Measurements from ENCODE around the gene NOSTRIN. TPM values are rescaled to one million over a fixed set of nuclear protein-coding genes. Genes with fewer than 3 reads are reported as not detected.

The NOSTRIN gene
- total RNA-seq, 4 donors from 2014 or later, result 24.6 to 118 (median 68.8) TPM

GRCh38 chr2:168767258-168767657, 35.2 kb upstream of the NOSTRIN start:
- TF ChIP-seq, protein P1, sequence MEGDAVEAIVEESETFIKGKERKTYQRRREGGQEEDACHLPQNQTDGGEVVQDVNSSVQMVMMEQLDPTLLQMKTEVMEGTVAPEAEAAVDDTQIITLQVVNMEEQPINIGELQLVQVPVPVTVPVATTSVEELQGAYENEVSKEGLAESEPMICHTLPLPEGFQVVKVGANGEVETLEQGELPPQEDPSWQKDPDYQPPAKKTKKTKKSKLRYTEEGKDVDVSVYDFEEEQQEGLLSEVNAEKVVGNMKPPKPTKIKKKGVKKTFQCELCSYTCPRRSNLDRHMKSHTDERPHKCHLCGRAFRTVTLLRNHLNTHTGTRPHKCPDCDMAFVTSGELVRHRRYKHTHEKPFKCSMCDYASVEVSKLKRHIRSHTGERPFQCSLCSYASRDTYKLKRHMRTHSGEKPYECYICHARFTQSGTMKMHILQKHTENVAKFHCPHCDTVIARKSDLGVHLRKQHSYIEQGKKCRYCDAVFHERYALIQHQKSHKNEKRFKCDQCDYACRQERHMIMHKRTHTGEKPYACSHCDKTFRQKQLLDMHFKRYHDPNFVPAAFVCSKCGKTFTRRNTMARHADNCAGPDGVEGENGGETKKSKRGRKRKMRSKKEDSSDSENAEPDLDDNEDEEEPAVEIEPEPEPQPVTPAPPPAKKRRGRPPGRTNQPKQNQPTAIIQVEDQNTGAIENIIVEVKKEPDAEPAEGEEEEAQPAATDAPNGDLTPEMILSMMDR (IDR thresholded peaks at IDR 0.05; ENCODE audit: low read depth), result no peak

- TF ChIP-seq, protein P1 (IDR thresholded peaks at IDR 0.05; ENCODE audit: low read depth), result no peak
Measured at GRCh38 chr2:168770796-168771195, 31.6 kb upstream of the NOSTRIN start.

DNA sequence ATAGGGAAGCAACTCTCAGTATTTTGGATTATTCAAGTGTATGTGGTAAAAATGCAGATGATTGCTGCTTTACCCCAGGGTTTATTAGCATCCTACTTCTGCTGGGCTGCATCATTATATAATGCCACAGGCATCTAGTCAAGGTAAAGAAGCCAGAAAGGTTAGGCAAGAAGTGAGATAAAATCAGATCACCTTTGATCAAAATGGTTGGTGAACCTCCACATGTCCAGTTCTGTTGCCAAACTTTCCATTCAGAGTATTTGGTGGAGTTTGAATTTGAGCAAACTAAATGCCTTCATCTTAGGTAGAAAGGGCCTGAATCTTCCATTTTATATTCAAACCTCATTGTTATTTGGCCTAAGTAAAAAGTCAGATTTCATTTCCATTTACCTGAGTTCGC, 29.7 kb upstream of the NOSTRIN start:
- TF ChIP-seq, protein P1 (IDR thresholded peaks at IDR 0.05; ENCODE audit: low read depth), result no peak

- TF ChIP-seq, protein P1 (IDR thresholded peaks at IDR 0.05; ENCODE audit: low read depth), result no peak
Measured at GRCh38 chr2:168773128-168773527, 29.3 kb upstream of the NOSTRIN start.

DNA sequence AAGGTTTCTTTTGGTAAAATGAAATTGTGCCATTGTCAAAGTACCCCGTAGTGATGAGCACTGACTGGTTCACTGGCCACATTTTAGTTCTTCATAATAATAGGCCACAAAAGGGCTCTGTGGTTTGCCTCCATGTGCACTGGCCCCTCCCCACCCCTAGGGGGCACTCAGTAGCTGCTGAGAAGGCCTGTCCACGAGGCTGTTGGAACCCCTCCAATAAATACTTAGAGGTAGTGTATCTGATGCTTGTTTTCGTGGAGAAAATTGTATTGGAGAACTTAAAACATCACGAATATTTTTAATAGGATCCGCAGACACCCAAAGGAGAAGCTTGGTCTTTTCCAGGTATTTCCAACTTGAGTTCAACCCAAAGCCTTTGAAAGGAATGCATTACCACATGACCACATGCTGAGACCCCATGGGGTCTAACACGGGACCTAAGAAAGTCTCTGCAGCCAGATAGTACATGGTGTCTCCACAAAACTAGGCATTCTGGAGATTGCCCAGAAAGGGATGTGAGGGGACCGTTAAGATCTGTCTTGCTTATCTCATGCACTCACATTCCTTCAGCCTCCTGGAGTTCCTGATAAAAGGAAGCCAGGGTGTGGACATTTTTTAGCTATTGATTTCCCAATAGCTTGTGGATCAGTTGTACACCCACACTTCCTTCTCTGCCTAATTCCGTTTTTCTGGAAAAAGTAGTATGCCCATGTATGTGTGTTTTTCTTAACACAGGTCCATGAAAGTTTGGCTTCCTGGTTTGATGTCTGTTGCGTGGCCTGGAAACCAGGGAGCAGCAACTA, 28.5 kb upstream of the NOSTRIN start:
- TF ChIP-seq, protein P1 (IDR thresholded peaks at IDR 0.05; ENCODE audit: low read depth), result no peak

- TF ChIP-seq, protein P1 (IDR thresholded peaks at IDR 0.05; ENCODE audit: low read depth), result no peak
Measured at GRCh38 chr2:168775837-168776236, 26.6 kb upstream of the NOSTRIN start.

GRCh38 chr2:168780669-168781071, 21.8 kb upstream of the NOSTRIN start:
- TF ChIP-seq, protein P1 (IDR thresholded peaks at IDR 0.05; ENCODE audit: low read depth), result no peak
